ENCODE data around the gene DRGX.

- TF ChIP-seq ZNF670 (tag by site-specific recombination; IDR thresholded peaks at IDR 0.05; ENCODE audit: low read depth) (no peak), ZNF211 (tag by site-specific recombination; IDR thresholded peaks at IDR 0.05; ENCODE audit: low read depth) (no peak), YY2 (tag by site-specific recombination; IDR thresholded peaks at IDR 0.05) (no peak), KLF10 (tag by site-specific recombination; IDR thresholded peaks at IDR 0.05) (no peak)
Measured at GRCh38 chr10:49374740-49375139, 21.1 kb downstream of the DRGX start.

Data from HEK293 (cell line).